GM12878 (cell line): Measurements from ENCODE around the gene TSBP1. TPM values are rescaled to one million over a fixed set of nuclear protein-coding genes. Genes with fewer than 3 reads are reported as not detected.

Experiments used
- ATAC-seq: fragments of 200-7000 bp; cut with Tn5 transposase; 3 replicates; pipeline ENCODE4 v1.9.1; 2020; ENCODE audit warnings: mild to moderate bottlenecking, moderate library complexity
- BruUV-seq: library from RNA; stranded (reverse); fragments of 400-500 nt; replicated peaks from 2 replicates; lab custom pipeline; 2021; lab: Mats Ljungman, UMichigan
- CTCF ChIA-PET: fragments of 300-600 bp; sonication (Branson Sonifier 250); formaldehyde crosslinking; extraction: SDS; loops from one replicate; lab custom pipeline; 2021; ENCODE audit warnings: inconsistent platforms; lab: Yijun Ruan, JAX
- POLR2A ChIA-PET: fragments of 350-600 bp; formaldehyde crosslinking; extraction: SDS; loops from one replicate; lab custom pipeline; 2021; ENCODE audit warnings: inconsistent platforms; lab: Charles Lee
- RAD21 ChIA-PET: fragments of 300-600 bp; sonication (Branson Sonifier 250); formaldehyde crosslinking; loops from one replicate; lab custom pipeline; 2023; ENCODE audit warnings: antibody characterized with exemption; ENCODE audit not compliant: unreplicated experiment; lab: Charles Lee
- SMC1A ChIA-PET: fragments of 300-600 bp; sonication (Branson Sonifier 250); formaldehyde crosslinking; loops from one replicate; lab custom pipeline; 2023; ENCODE audit not compliant: unreplicated experiment, uncharacterized antibody; lab: Charles Lee
- DNase-seq: peaks from one replicate; pipeline ENCODE4 v3.0.0-alpha.2; 2011; ENCODE audit warnings: low read depth, low spot score
- FAIRE-seq: peaks from 3 replicates; lab custom pipeline; 2011; peaks lifted over from hg19 to GRCh38; lab: Jason Lieb, UNC
- H2AFZ ChIP-seq: 2 replicates; pipeline ENCODE4 v1.6.0; 2011; ENCODE audit warnings: low read depth, low read length, control low read depth; ENCODE audit not compliant: control insufficient read depth
- H3K27ac ChIP-seq: 2 replicates; pipeline ENCODE4 v1.5.1; 2011; ENCODE audit warnings: control low read depth; ENCODE audit not compliant: control insufficient read depth, insufficient read depth
- H3K27me3 ChIP-seq, 2 experiments: replicated peaks in 1 of 2; 2 replicates each; pipeline versions ENCODE4 v1.6.0 to v1.6.1; 2011; ENCODE audit warnings: low read length in 1 of 2; ENCODE audit not compliant: control insufficient read depth in 2 of 2, insufficient read depth in 2 of 2
- H3K36me3 ChIP-seq, 2 experiments: 2 replicates each; pipeline ENCODE4 v1.5.1; 2011; ENCODE audit warnings: low read length in 1 of 2; ENCODE audit not compliant: control insufficient read depth in 2 of 2, insufficient read depth in 2 of 2
- H3K4me1 ChIP-seq: 2 replicates; pipeline ENCODE4 v1.6.1; 2011; ENCODE audit warnings: mild to moderate bottlenecking, low read length, moderate library complexity, mixed read lengths; ENCODE audit not compliant: control insufficient read depth, insufficient read depth
- H3K4me2 ChIP-seq: 2 replicates; pipeline ENCODE4 v1.6.0; 2011; ENCODE audit warnings: control low read depth; ENCODE audit not compliant: control insufficient read depth, insufficient read depth
- H3K4me3 ChIP-seq: fragments of 200-600 bp; sonication (generic); 2 replicates; pipeline ENCODE4 v1.5.1; 2016
- H3K79me2 ChIP-seq: 2 replicates; pipeline ENCODE4 v1.6.0; 2011; ENCODE audit warnings: low read length; ENCODE audit not compliant: control insufficient read depth, insufficient read depth
- H3K9ac ChIP-seq: 2 replicates; pipeline ENCODE4 v1.8.0; 2011; ENCODE audit warnings: low read length, control low read depth, mixed read lengths; ENCODE audit not compliant: control insufficient read depth, insufficient read depth
- H3K9me3 ChIP-seq: replicated peaks from 3 replicates; pipeline ENCODE4 v1.5.1; 2011; ENCODE audit warnings: mild to moderate bottlenecking, low read length; ENCODE audit not compliant: control insufficient read depth, insufficient read depth
- H4K20me1 ChIP-seq: 2 replicates; pipeline ENCODE4 v1.6.0; 2011; ENCODE audit not compliant: control insufficient read depth, insufficient read depth
- BCL11A ChIP-seq: IDR thresholded peaks from 2 replicates; pipeline ENCODE4 v1.6.1; 2011; ENCODE audit warnings: low read depth, low read length
- CBFB ChIP-seq: IDR thresholded peaks from 2 replicates; pipeline ENCODE4 v1.6.1; 2016; ENCODE audit warnings: antibody characterized with exemption, low read depth
- CBX5 ChIP-seq: sonication (generic); IDR thresholded peaks from 2 replicates; pipeline ENCODE4 v1.6.1; 2016; ENCODE audit warnings: low read depth, moderate library complexity, mild to moderate bottlenecking, inconsistent platforms
- CEBPB ChIP-seq, 2 experiments: fragments of 150-350 bp in 1 of 2; IDR thresholded peaks; 2 replicates each; pipeline ENCODE4 v1.6.1; 2012 to 2014; ENCODE audit warnings: low read depth in 2 of 2, low read length in 2 of 2, borderline replicate concordance in 1 of 2, inconsistent platforms in 1 of 2
- FOS ChIP-seq: IDR thresholded peaks from 3 replicates; pipeline ENCODE4 v1.6.1; 2011; ENCODE audit warnings: borderline replicate concordance; ENCODE audit not compliant: insufficient read length; ENCODE audit errors: extremely low read depth
- HDAC2 ChIP-seq: fragments of 200-600 bp; sonication (generic); IDR thresholded peaks from 2 replicates; pipeline ENCODE4 v1.6.1; 2017
- KDM1A ChIP-seq: fragments of 200-600 bp; sonication (generic); IDR thresholded peaks from 2 replicates; pipeline ENCODE4 v1.6.1; 2016; ENCODE audit warnings: borderline replicate concordance
- NFIC ChIP-seq: IDR thresholded peaks from 2 replicates; pipeline ENCODE4 v1.6.1; 2012; ENCODE audit warnings: low read depth, mild to moderate bottlenecking, inconsistent platforms, low read length, moderate library complexity
- NFXL1 ChIP-seq: fragments of 450-650 bp; IDR thresholded peaks from 2 replicates; pipeline ENCODE4 v1.6.1; 2017; ENCODE audit warnings: antibody characterized with exemption, mild to moderate bottlenecking, borderline replicate concordance
- PAX8 ChIP-seq: fragments of 450-650 bp; IDR thresholded peaks from 2 replicates; pipeline ENCODE4 v1.6.1; 2017; ENCODE audit warnings: mild to moderate bottlenecking, moderate library complexity
- POU2F2 ChIP-seq: IDR thresholded peaks from 3 replicates; pipeline ENCODE4 v1.6.1; 2011; ENCODE audit warnings: low read depth, mild to moderate bottlenecking, low read length, borderline replicate concordance
- SMAD5 ChIP-seq: IDR thresholded peaks from 2 replicates; pipeline ENCODE4 v1.6.1; 2016; ENCODE audit warnings: antibody characterized with exemption, low read depth
- SPI1 ChIP-seq: IDR thresholded peaks from 2 replicates; pipeline ENCODE4 v1.6.1; 2011; ENCODE audit warnings: low read depth, mild to moderate bottlenecking, low read length, moderate library complexity, borderline replicate concordance; ENCODE audit not compliant: insufficient read depth
- WGBS: methylation state at CpG from one replicate; pipeline ENCODE4 v1.1.6; 2016; ENCODE audit warnings: low lambda C conversion rate; ENCODE audit not compliant: insufficient replicate concordance, insufficient coverage; ENCODE audit errors: missing lambda C conversion rate; 5-methylcytosine and 5-hydroxymethylcytosine counted together
- in situ Hi-C: fragments of 300-500 bp; cut with MboI; formaldehyde crosslinking; loops from 9 replicates; pipeline ENCODE4 v1.14.3; 2018; ENCODE audit warnings: mixed read lengths
- intact Hi-C: fragments of 100-400 bp; cut with micrococcal nuclease; formaldehyde crosslinking; loops from one replicate; pipeline ENCODE4 v1.14.2; 2022; ENCODE audit not compliant: unreplicated experiment
- polyA plus RNA-seq, 11 experiments: library from polyadenylated mRNA; depleted of rRNA in 4 of 11; unstranded in 6 of 11; stranded (reverse) in 5 of 11; fragments of >200 nt; fragmentation: Nextera tagmentation in 4 of 11; fragmentation: Illumina TruSeq in 1 of 11; extraction: Ambion mirVana in 4 of 11; extraction: Trizol in 1 of 11; gene quantifications; 1 replicate in 1 of 11; 2 replicates in 10 of 11; pipeline versions ENCODE4 v1.2.1 to v1.2.3, GENCODE V29; 2011 to 2016; ENCODE audit warnings: inconsistent platforms in 2 of 11, missing spikeins in 2 of 11, low read depth in 1 of 11
- total RNA-seq, 4 experiments: library from RNA; depleted of rRNA in 3 of 4; stranded (reverse); fragments of >200 nt in 3 of 4; fragmentation: Illumina TruSeq in 1 of 4; extraction: Trizol in 1 of 4; gene quantifications; 2 replicates each; pipeline versions ENCODE4 v1.2.1 to v1.2.3, GENCODE V29; 2013 to 2021
- TF ChIP-seq, protein P1 (sequence below): fragments of 450-650 bp; conservative IDR thresholded peaks from 2 replicates; pipeline ENCODE4 v1.6.1; 2017; ENCODE audit warnings: mild to moderate bottlenecking, moderate library complexity
- TF ChIP-seq, protein P2 (sequence below): fragments of 450-650 bp; IDR thresholded peaks from 2 replicates; pipeline ENCODE4 v1.6.1; 2017; ENCODE audit warnings: antibody characterized with exemption, mild to moderate bottlenecking, moderate library complexity
- TF ChIP-seq, protein P3 (sequence below): fragments of 450-650 bp; IDR thresholded peaks from 2 replicates; pipeline ENCODE4 v1.6.1; 2017; ENCODE audit warnings: mild to moderate bottlenecking, moderate library complexity

Gene TSBP1
- total and polyA plus RNA-seq, 10 of the 15 experiments (the other 5 are each of a cell fraction or from before 2014, with no cell fraction given), result not detected

DNA sequence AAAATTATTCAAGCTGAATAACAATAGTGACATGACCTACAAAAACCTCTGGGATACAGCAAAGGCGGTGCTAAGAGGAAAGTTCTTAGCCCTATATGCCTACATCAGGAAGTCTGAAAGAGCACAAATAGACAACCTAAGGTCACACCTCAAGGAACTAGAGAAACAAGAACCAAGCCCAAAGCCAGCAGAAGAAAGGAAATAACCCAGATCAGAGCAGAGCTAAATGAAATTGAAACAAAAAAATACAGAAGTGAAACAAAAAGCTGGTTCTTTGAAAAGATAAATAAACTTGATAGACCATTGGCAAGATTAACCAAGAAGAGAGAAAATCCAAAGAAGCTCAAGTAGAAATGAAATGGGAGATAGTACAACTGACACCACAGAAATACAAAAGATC, 100.3 kb downstream of the TSBP1 start:
- DNase-seq (no peak), FAIRE-seq (no peak), ATAC-seq (peak; percentile 55)
- POLR2A ChIA-PET, result interaction anchor here (0.6 kb wide), 1 partner anchor 329 kb away, joined by 3 read pairs; no protein-coding TSS in a partner anchor
- H2AFZ ChIP-seq, result no peak overlapping the region
- H3K4me1 ChIP-seq, result peaks cover 23% of the 10 kb centered on the region; the same call in 1 of the 2 replicates
- WGBS, result 0% methylated on average over 1 of the region's 1 CpG
- H3K27me3 ChIP-seq, result no peaks in the 10 kb centered on the region
- H3K79me2 ChIP-seq, result no peaks in the 10 kb centered on the region
- H3K27ac ChIP-seq, result no peak overlapping the region
- in situ Hi-C loops, result no loop called here
- H3K9ac ChIP-seq, result no peak overlapping the region
- no peaks in the 10 kb centered on the region for H3K36me3 ChIP-seq
- H4K20me1 ChIP-seq, result no peaks in the 10 kb centered on the region
- no peak overlapping the region for H3K4me3 ChIP-seq
- no peak overlapping the region for H3K4me2 ChIP-seq
- SMC1A ChIA-PET, result interaction anchor here (1.1 to 7.0 kb wide), 6 partner anchors 9 to 128 kb away, joined by 3 to 39 read pairs (median 3); no protein-coding TSS in a partner anchor
- BruUV-seq, result no TSS peak
- CTCF ChIA-PET, result interaction anchor here (0.9 to 2.5 kb wide), 3 partner anchors 16 to 850 kb away, joined by 3 to 11 read pairs (median 3); no protein-coding TSS in a partner anchor
- RAD21 ChIA-PET, result no interaction called here
- intact Hi-C loops, result no loop called here
- H3K9me3 ChIP-seq, result no peaks in the 10 kb centered on the region
- no peak for TF ChIP-seq SMAD5
- TF ChIP-seq, protein P1, sequence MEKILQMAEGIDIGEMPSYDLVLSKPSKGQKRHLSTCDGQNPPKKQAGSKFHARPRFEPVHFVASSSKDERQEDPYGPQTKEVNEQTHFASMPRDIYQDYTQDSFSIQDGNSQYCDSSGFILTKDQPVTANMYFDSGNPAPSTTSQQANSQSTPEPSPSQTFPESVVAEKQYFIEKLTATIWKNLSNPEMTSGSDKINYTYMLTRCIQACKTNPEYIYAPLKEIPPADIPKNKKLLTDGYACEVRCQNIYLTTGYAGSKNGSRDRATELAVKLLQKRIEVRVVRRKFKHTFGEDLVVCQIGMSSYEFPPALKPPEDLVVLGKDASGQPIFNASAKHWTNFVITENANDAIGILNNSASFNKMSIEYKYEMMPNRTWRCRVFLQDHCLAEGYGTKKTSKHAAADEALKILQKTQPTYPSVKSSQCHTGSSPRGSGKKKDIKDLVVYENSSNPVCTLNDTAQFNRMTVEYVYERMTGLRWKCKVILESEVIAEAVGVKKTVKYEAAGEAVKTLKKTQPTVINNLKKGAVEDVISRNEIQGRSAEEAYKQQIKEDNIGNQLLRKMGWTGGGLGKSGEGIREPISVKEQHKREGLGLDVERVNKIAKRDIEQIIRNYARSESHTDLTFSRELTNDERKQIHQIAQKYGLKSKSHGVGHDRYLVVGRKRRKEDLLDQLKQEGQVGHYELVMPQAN, result no peak
- TF ChIP-seq FOS, result no peak
- TF ChIP-seq, protein P2, sequence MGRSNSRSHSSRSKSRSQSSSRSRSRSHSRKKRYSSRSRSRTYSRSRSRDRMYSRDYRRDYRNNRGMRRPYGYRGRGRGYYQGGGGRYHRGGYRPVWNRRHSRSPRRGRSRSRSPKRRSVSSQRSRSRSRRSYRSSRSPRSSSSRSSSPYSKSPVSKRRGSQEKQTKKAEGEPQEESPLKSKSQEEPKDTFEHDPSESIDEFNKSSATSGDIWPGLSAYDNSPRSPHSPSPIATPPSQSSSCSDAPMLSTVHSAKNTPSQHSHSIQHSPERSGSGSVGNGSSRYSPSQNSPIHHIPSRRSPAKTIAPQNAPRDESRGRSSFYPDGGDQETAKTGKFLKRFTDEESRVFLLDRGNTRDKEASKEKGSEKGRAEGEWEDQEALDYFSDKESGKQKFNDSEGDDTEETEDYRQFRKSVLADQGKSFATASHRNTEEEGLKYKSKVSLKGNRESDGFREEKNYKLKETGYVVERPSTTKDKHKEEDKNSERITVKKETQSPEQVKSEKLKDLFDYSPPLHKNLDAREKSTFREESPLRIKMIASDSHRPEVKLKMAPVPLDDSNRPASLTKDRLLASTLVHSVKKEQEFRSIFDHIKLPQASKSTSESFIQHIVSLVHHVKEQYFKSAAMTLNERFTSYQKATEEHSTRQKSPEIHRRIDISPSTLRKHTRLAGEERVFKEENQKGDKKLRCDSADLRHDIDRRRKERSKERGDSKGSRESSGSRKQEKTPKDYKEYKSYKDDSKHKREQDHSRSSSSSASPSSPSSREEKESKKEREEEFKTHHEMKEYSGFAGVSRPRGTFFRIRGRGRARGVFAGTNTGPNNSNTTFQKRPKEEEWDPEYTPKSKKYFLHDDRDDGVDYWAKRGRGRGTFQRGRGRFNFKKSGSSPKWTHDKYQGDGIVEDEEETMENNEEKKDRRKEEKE, result no peak
- no peak for TF ChIP-seq CBFB
- TF ChIP-seq PAX8, result no peak
- no peak for TF ChIP-seq KDM1A
- TF ChIP-seq POU2F2, result no peak
- peak; percentile 29; the same call in 1 of the 2 replicates for TF ChIP-seq NFIC
- TF ChIP-seq SPI1, result peak; percentile 67
- TF ChIP-seq CBX5, result peak; percentile 43; the same call in 1 of the 2 replicates
- TF ChIP-seq BCL11A, result no peak
- TF ChIP-seq CEBPB (IDR thresholded peaks at IDR 0.05; ENCODE audit: borderline replicate concordance in 1 of 2, low read depth in 2 of 2, low read length in 2 of 2), result no peak
- no peak for TF ChIP-seq NFXL1
- no peak for TF ChIP-seq HDAC2
- TF ChIP-seq, protein P3, sequence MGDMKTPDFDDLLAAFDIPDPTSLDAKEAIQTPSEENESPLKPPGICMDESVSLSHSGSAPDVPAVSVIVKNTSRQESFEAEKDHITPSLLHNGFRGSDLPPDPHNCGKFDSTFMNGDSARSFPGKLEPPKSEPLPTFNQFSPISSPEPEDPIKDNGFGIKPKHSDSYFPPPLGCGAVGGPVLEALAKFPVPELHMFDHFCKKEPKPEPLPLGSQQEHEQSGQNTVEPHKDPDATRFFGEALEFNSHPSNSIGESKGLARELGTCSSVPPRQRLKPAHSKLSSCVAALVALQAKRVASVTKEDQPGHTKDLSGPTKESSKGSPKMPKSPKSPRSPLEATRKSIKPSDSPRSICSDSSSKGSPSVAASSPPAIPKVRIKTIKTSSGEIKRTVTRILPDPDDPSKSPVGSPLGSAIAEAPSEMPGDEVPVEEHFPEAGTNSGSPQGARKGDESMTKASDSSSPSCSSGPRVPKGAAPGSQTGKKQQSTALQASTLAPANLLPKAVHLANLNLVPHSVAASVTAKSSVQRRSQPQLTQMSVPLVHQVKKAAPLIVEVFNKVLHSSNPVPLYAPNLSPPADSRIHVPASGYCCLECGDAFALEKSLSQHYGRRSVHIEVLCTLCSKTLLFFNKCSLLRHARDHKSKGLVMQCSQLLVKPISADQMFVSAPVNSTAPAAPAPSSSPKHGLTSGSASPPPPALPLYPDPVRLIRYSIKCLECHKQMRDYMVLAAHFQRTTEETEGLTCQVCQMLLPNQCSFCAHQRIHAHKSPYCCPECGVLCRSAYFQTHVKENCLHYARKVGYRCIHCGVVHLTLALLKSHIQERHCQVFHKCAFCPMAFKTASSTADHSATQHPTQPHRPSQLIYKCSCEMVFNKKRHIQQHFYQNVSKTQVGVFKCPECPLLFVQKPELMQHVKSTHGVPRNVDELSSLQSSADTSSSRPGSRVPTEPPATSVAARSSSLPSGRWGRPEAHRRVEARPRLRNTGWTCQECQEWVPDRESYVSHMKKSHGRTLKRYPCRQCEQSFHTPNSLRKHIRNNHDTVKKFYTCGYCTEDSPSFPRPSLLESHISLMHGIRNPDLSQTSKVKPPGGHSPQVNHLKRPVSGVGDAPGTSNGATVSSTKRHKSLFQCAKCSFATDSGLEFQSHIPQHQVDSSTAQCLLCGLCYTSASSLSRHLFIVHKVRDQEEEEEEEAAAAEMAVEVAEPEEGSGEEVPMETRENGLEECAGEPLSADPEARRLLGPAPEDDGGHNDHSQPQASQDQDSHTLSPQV, result no peak
